ENCODE data around the gene SRRM1. TPM values are rescaled to one million over a fixed set of nuclear protein-coding genes. Genes with fewer than 3 reads are reported as not detected.

Gene SRRM1
- total RNA-seq, 1 experiment from 2014 or later: 290 TPM

GRCh38 chr1:24720152-24720551 lies 77.0 kb downstream of the SRRM1 start:
- peaks cover 0 to 7% of the 10 kb centered on the region in 2 experiments; a peak in 2 of 5 replicates for H3K9me3 Mint-ChIP-seq

More at GRCh38 chr1:24720152-24720551, 77.0 kb downstream of the SRRM1 start:
- no CpG with 5 or more reads among the region's 12 CpGs for WGBS (ENCODE audit: extremely low coverage, insufficient read length, low lambda C conversion rate)
- H3K23me2 ChIP-seq (ENCODE audit: insufficient read length, low read depth, low read length, poor library complexity, severe bottlenecking): no peaks in the 10 kb centered on the region
- TF ChIP-seq CTCF (conservative IDR thresholded peaks at IDR 0.05): no peak
- peaks cover 4% of the 10 kb centered on the region; the same call in 1 of the 2 replicates for H3K4me1 ChIP-seq (ENCODE audit: insufficient read depth, low read length)
- no peak overlapping the region for H2AFZ ChIP-seq (ENCODE audit: low read length)
- H3K27ac ChIP-seq (ENCODE audit: insufficient read length, low read depth, low read length): no peak overlapping the region
- no peak overlapping the region for H2BK5ac ChIP-seq (ENCODE audit: insufficient read length, low read length)
- no peak overlapping the region for H3K4me3 Mint-ChIP-seq
- H2AK5ac ChIP-seq (ENCODE audit: insufficient read length, low read length): no peak overlapping the region
- no peak overlapping the region for H3K27ac Mint-ChIP-seq
- no peak overlapping the region for H3K4me2 ChIP-seq (ENCODE audit: insufficient read depth, insufficient read length, low read length)
- H2BK12ac ChIP-seq (ENCODE audit: insufficient read length, low read depth, low read length): no peak overlapping the region
- H3K79me1 ChIP-seq (ENCODE audit: insufficient read depth, low read depth, low read length, poor library complexity, severe bottlenecking): no peaks in the 10 kb centered on the region
- H3K56ac ChIP-seq (ENCODE audit: insufficient read length, low read depth, low read length): no peak overlapping the region
- no peak overlapping the region for H4K8ac ChIP-seq (replicated peaks; ENCODE audit: insufficient read length, low read depth, low read length)
- no peak overlapping the region for H3T11ph ChIP-seq (ENCODE audit: low read length)
- H2BK120ac ChIP-seq (ENCODE audit: low read depth, low read length, poor library complexity, severe bottlenecking): no peak overlapping the region
- DNase-seq: no peak
- H4K91ac ChIP-seq (ENCODE audit: insufficient read length, low read depth, low read length): no peak overlapping the region
- no peak overlapping the region for H3K4ac ChIP-seq (ENCODE audit: low read depth, low read length)
- peaks cover 11 to 15% of the 10 kb centered on the region in 2 experiments for H3K4me1 Mint-ChIP-seq
- H3K36me3 Mint-ChIP-seq (ENCODE audit: insufficient read depth in 1 of 3, low read depth in 3 of 3): peaks cover 0 to 9% (median 3%) of the 10 kb centered on the region in 3 experiments; a peak in 4 of 7 replicates
- H4K20me1 ChIP-seq (ENCODE audit: control insufficient read depth, insufficient read depth, insufficient read length): no peaks in the 10 kb centered on the region
- no peak overlapping the region for H3K14ac ChIP-seq (ENCODE audit: insufficient read depth, low read length)
- no peak overlapping the region for H3K9ac ChIP-seq (ENCODE audit: extremely low read depth, insufficient read length, low read length)
- H2BK20ac ChIP-seq (ENCODE audit: low read depth, low read length, poor library complexity, severe bottlenecking): no peak overlapping the region
- H4K5ac ChIP-seq (ENCODE audit: insufficient read length, low read depth, low read length): no peak overlapping the region
- H3K9me3 ChIP-seq (ENCODE audit: control insufficient read depth, low read depth, low read length): no peaks in the 10 kb centered on the region
- H3K23ac ChIP-seq (ENCODE audit: insufficient read length, low read depth, low read length): no peak overlapping the region
- no peaks in the 10 kb centered on the region for H3K27me3 ChIP-seq (ENCODE audit: insufficient read depth, low read length)
- H3K27me3 Mint-ChIP-seq (ENCODE audit: low read depth): no peaks in the 10 kb centered on the region
- no peak overlapping the region for H2BK15ac ChIP-seq (ENCODE audit: low read depth, low read length)
- H3K18ac ChIP-seq (ENCODE audit: insufficient read length, low read depth, low read length): no peak overlapping the region
- H3K79me2 ChIP-seq (ENCODE audit: insufficient read depth, low read length): no peaks in the 10 kb centered on the region
